ENCODE measurements around the gene WNT1.

Gene WNT1

GRCh38 chr12:49030714-49031572 is 52.8 kb downstream of the WNT1 start:
- no peak for DNase-seq

GRCh38 chr12:49031573-49032161 is 53.5 kb downstream of the WNT1 start:
- no peak for DNase-seq
